PC-9 (cell line): Measurements from ENCODE around the gene NKPD1. TPM values are rescaled to one million over a fixed set of nuclear protein-coding genes. Genes with fewer than 3 reads are reported as not detected.

Experiments
- BruUV-seq: library from RNA; stranded (reverse); fragments of 400-500 nt; replicated peaks from 2 replicates; lab custom pipeline; 2021; lab: Mats Ljungman, UMichigan
- CTCF ChIA-PET: fragments of 300-600 bp; sonication (Branson Sonifier 250); formaldehyde crosslinking; loops from one replicate; lab custom pipeline; 2022; ENCODE audit warnings: antibody characterized with exemption; lab: Charles Lee
- POLR2A ChIA-PET: fragments of 300-600 bp; sonication (Branson Sonifier 250); formaldehyde crosslinking; loops from one replicate; lab custom pipeline; 2022; ENCODE audit warnings: antibody characterized with exemption; ENCODE audit not compliant: unreplicated experiment; lab: Charles Lee
- DNase-seq, 2 experiments: peaks; one replicate each; pipeline versions ENCODE4 v3.0.0 to v3.0.0-alpha.2; 2015 to 2022; ENCODE audit warnings: mixed read lengths in 1 of 2
- H2AFZ ChIP-seq: fragments of 200-600 bp; sonication (generic); 2 replicates; pipeline ENCODE4 v1.8.1; 2017; ENCODE audit warnings: antibody characterized with exemption
- H3F3A ChIP-seq: fragments of 200-600 bp; sonication (generic); 2 replicates; pipeline ENCODE4 v1.8.1; 2017; ENCODE audit warnings: antibody characterized with exemption, mild to moderate bottlenecking, low read depth; ENCODE audit not compliant: insufficient read depth
- H3K27ac ChIP-seq: fragments of 200-600 bp; sonication (generic); 2 replicates; pipeline ENCODE4 v1.6.1; 2016; ENCODE audit warnings: mixed run types
- H3K27me3 ChIP-seq: fragments of 200-600 bp; sonication (generic); 2 replicates; pipeline ENCODE4 v1.6.1; 2016; ENCODE audit warnings: low read depth, mixed run types; ENCODE audit not compliant: insufficient read depth
- H3K36me3 ChIP-seq: fragments of 200-600 bp; sonication (generic); 2 replicates; pipeline ENCODE4 v1.6.1; 2016; ENCODE audit warnings: low read depth, mixed run types
- H3K4me1 ChIP-seq: fragments of 200-600 bp; sonication (generic); replicated peaks from 2 replicates; pipeline ENCODE4 v1.6.1; 2016; ENCODE audit warnings: mixed run types; ENCODE audit not compliant: insufficient read depth
- H3K4me2 ChIP-seq: fragments of 200-600 bp; sonication (generic); 2 replicates; pipeline ENCODE4 v1.6.1; 2017; ENCODE audit warnings: mixed run types
- H3K4me3 ChIP-seq: fragments of 200-600 bp; sonication (generic); 2 replicates; pipeline ENCODE4 v1.6.1; 2016; ENCODE audit warnings: mixed run types
- H3K79me2 ChIP-seq: fragments of 200-600 bp; sonication (generic); 2 replicates; pipeline ENCODE4 v1.6.1; 2017; ENCODE audit warnings: low read depth, mixed run types
- H3K9me2 ChIP-seq: fragments of 200-600 bp; sonication (generic); 2 replicates; pipeline ENCODE4 v1.8.1; 2017; ENCODE audit warnings: mild to moderate bottlenecking; ENCODE audit not compliant: insufficient read depth
- H3K9me3 ChIP-seq: fragments of 200-600 bp; sonication (generic); 2 replicates; pipeline ENCODE4 v1.8.1; 2016; ENCODE audit warnings: low read depth; ENCODE audit not compliant: insufficient read depth
- H4K20me1 ChIP-seq: fragments of 200-600 bp; sonication (generic); 2 replicates; pipeline ENCODE4 v1.8.1; 2017; ENCODE audit not compliant: insufficient read depth
- CTCF ChIP-seq: fragments of 200-600 bp; sonication (generic); conservative IDR thresholded peaks from 2 replicates; pipeline ENCODE4 v1.6.1; 2017; ENCODE audit warnings: mixed run types, antibody characterized with exemption, mild to moderate bottlenecking, moderate library complexity
- EZH2 ChIP-seq: fragments of 200-600 bp; sonication (generic); IDR thresholded peaks from 2 replicates; pipeline ENCODE4 v1.8.0; 2017; ENCODE audit warnings: antibody characterized with exemption, low read depth
- intact Hi-C: fragments of 100-400 bp; cut with micrococcal nuclease; formaldehyde crosslinking; loops from one replicate; pipeline ENCODE4 v1.10.0; 2022; ENCODE audit not compliant: unreplicated experiment
- total RNA-seq: library from RNA; stranded (reverse); gene quantifications from 2 replicates; pipeline ENCODE4 v1.2.3, GENCODE V29; 2021

The NKPD1 gene
- total RNA-seq, 1 experiment from 2014 or later: 0.37 TPM

- Histone ChIP-seq H3K9me3 (no peaks in the 10 kb centered on the region), H3K4me1 (peaks cover 8% of the 10 kb centered on the region), H4K20me1 (no peaks in the 10 kb centered on the region), H3K4me3 (no peak overlapping the region), H3K9me2 (no peaks in the 10 kb centered on the region), H3F3A (peaks cover 23% of the 10 kb centered on the region; the same call in 1 of the 2 replicates), H3K36me3 (no peaks in the 10 kb centered on the region), H3K79me2 (no peaks in the 10 kb centered on the region), H3K27ac (no peak overlapping the region), H2AFZ (no peak overlapping the region), H3K27me3 (no peaks in the 10 kb centered on the region), H3K4me2 (no peak overlapping the region)
- peak; percentile 80 for TF ChIP-seq CTCF
- TF ChIP-seq EZH2: no peak
- BruUV-seq: no TSS peak
- CTCF ChIA-PET: no interaction called here
- DNase-seq: peak in 1 of 2 experiments; percentile 21
- intact Hi-C loops: loop anchor here (2.0 to 5.0 kb wide), 2 partner anchors 109 to 170 kb away; partner anchors contain the start of gene GEMIN7
- POLR2A ChIA-PET: no interaction called here
Observed at GRCh38 chr19:45187421-45188100, 26.8 kb upstream of the NKPD1 start.

- BruUV-seq: no TSS peak
- TF ChIP-seq EZH2 (no peak), CTCF (no peak)
- no peaks in the 10 kb centered on the region for H3K36me3 ChIP-seq
- CTCF ChIA-PET: no interaction called here
- H3K27me3 ChIP-seq: no peaks in the 10 kb centered on the region
- H3K79me2 ChIP-seq: peaks cover 7% of the 10 kb centered on the region
- no peaks in the 10 kb centered on the region for H3K9me2 ChIP-seq
- no peaks in the 10 kb centered on the region for H4K20me1 ChIP-seq
- H2AFZ ChIP-seq: no peak overlapping the region
- peak in 1 of 2 experiments; percentile 58 for DNase-seq
- peaks cover 28% of the 10 kb centered on the region; the same call in 1 of the 2 replicates for H3F3A ChIP-seq
- intact Hi-C loops: loop anchor here (2.0 to 5.0 kb wide), 2 partner anchors 108 to 169 kb away; partner anchors contain the start of gene GEMIN7
- no peak overlapping the region for H3K4me3 ChIP-seq
- peaks cover 14% of the 10 kb centered on the region for H3K4me1 ChIP-seq
- no peak overlapping the region for H3K4me2 ChIP-seq
- no peaks in the 10 kb centered on the region for H3K9me3 ChIP-seq
- POLR2A ChIA-PET: no interaction called here
- H3K27ac ChIP-seq: no peak overlapping the region
Observed at GRCh38 chr19:45186509-45187334, 25.9 kb upstream of the NKPD1 start.

GRCh38 chr19:45184115-45184514, 23.3 kb upstream of the NKPD1 start:
- peaks cover 33% of the 10 kb centered on the region for H3K79me2 ChIP-seq
- CTCF ChIA-PET: interaction anchor here (0.7 kb wide), 1 partner anchor 457 kb away, joined by 9 read pairs; no protein-coding TSS in a partner anchor
- no peak for TF ChIP-seq CTCF
- TF ChIP-seq EZH2: no peak
- intact Hi-C loops: no loop called here
- peaks cover 28% of the 10 kb centered on the region for H3K4me1 ChIP-seq
- no peaks in the 10 kb centered on the region for H3K9me2 ChIP-seq
- H3F3A ChIP-seq: peaks cover 37% of the 10 kb centered on the region; the same call in 1 of the 2 replicates
- no peak overlapping the region for H2AFZ ChIP-seq
- H3K9me3 ChIP-seq: no peaks in the 10 kb centered on the region
- no TSS peak for BruUV-seq
- H4K20me1 ChIP-seq: peaks cover 4% of the 10 kb centered on the region; the same call in 1 of the 2 replicates
- no peak overlapping the region for H3K27ac ChIP-seq
- no peaks in the 10 kb centered on the region for H3K36me3 ChIP-seq
- no peak overlapping the region for H3K4me3 ChIP-seq
- no peak for DNase-seq
- no peak overlapping the region for H3K4me2 ChIP-seq
- no peaks in the 10 kb centered on the region for H3K27me3 ChIP-seq
- POLR2A ChIA-PET: no interaction called here
